ENCODE results near the gene SLC12A6.

Gene SLC12A6

DNA sequence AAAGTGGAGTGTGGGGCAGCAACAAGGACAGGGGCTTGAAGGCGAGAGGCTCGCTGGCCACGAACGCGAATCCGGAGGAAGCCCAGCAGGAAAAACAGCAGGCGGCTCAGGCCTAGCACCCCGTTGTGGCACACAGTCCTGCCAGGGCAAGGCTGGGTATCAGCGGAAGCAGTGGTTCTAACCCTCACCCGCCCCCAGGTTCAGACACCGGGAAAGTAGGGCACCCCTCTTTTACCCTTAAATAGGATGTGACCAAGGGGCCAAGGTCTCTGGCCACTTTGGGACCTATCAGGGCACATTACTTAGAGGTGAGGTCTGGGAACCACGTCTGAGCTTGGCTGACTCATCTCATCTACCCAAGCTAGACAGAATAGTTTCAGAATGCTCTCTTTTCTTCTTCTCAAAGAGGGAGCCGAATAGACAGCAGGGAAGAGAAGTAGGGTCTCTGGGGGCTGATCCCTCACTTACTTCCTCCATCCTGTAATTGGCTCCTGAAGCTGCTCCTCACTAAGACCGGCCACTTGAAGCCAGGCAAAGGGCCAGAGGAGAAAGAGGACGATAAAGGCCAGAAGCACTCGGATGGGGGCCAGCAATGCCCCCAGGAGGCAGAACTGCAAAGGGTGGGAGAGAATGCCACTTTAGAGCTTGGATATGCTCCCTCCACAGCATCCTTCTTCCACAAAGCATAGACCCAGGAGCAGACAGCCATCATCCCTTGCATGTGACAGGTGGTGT is 27.7 kb upstream of the SLC12A6 start:
- no peaks in the 10 kb centered on the region for H3K9me3 Mint-ChIP-seq
- H3K4me1 Mint-ChIP-seq: peaks cover 23% of the 10 kb centered on the region
- TF ChIP-seq, protein P1, sequence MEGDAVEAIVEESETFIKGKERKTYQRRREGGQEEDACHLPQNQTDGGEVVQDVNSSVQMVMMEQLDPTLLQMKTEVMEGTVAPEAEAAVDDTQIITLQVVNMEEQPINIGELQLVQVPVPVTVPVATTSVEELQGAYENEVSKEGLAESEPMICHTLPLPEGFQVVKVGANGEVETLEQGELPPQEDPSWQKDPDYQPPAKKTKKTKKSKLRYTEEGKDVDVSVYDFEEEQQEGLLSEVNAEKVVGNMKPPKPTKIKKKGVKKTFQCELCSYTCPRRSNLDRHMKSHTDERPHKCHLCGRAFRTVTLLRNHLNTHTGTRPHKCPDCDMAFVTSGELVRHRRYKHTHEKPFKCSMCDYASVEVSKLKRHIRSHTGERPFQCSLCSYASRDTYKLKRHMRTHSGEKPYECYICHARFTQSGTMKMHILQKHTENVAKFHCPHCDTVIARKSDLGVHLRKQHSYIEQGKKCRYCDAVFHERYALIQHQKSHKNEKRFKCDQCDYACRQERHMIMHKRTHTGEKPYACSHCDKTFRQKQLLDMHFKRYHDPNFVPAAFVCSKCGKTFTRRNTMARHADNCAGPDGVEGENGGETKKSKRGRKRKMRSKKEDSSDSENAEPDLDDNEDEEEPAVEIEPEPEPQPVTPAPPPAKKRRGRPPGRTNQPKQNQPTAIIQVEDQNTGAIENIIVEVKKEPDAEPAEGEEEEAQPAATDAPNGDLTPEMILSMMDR (IDR thresholded peaks at IDR 0.05; ENCODE audit: unreplicated experiment in 3 of 3): no peak
- peak overlapping the region; percentile 87 to 97 (median 97) for H3K4me3 Mint-ChIP-seq
- H3K27me3 Mint-ChIP-seq (ENCODE audit: low read depth): no peaks in the 10 kb centered on the region
- peaks cover 22% of the 10 kb centered on the region for H3K36me3 Mint-ChIP-seq (ENCODE audit: low read depth)
- H3K27ac Mint-ChIP-seq: peak overlapping the region; percentile 73 to 93 (median 89)

DNA sequence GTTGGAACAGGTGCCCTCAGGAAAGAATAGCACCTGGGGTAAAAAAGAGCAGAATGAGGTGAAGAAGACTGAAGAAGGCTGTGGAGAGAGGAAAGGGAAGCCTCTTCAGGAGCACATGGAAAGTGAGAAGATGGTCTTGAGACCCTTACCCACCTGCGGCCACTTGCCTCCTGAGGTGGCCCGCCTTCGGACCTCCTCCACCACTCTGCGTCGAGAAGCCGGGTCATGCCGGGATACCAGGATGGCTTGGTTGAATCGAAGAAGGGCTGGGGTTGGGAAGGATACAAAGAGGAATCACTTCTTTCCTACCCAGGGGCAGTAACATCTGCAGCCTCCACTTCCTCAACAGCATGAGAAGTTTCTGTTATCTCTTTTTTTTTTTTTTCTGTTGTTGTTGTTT is 26.5 kb upstream of the SLC12A6 start:
- peaks cover 16% of the 10 kb centered on the region for H3K4me1 Mint-ChIP-seq

DNA sequence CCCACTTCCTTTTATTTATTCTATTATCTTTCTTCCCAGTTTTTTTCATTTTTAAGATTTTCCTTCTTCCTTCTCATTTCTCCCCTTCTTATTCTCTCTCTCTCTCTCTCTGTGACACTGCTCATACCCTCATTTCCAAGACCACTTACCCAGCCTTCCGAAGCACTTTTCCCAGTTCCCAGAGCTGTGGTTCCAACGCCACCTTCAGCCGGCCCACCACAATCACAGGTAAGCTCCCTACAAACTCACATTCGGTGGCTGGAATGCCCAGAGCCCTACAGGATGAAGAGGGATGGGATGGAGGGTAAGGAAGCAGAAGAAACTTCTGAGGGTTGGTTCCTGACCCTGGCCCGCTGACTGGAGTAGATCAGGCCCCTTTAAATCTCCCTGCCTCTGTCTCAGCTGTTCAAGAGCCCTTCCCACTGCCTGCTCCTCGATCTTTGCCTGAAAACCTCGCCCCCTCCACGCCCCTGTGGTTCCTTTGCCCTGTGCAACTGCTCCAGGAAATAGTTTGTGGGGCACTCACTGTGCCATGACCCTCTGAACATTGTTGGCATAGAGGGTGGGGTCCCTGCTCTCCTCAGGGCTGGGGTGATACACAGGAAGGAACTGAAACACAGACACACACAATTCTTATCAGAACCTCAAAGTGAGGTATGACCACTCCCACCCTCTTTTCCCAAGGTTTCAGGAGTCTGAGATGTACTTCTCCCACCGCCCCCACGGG is 24.6 kb upstream of the SLC12A6 start:
- Mint-ChIP-seq H3K4me3 (no peak overlapping the region), H3K9me3 (no peaks in the 10 kb centered on the region), H3K36me3 (ENCODE audit: low read depth) (peaks cover 45% of the 10 kb centered on the region), H3K27ac (no peak overlapping the region), H3K27me3 (ENCODE audit: low read depth) (no peaks in the 10 kb centered on the region), H3K4me1 (peaks cover 9% of the 10 kb centered on the region)
- TF ChIP-seq, protein P1 (IDR thresholded peaks at IDR 0.05; ENCODE audit: unreplicated experiment in 3 of 3): no peak

More for the DNA sequence above, 26.5 kb upstream of the SLC12A6 start:
- TF ChIP-seq, protein P1 (IDR thresholded peaks at IDR 0.05; ENCODE audit: unreplicated experiment in 3 of 3): no peak
- no peaks in the 10 kb centered on the region for H3K9me3 Mint-ChIP-seq
- peak overlapping the region in 1 of 3 experiments; percentile 8 for H3K4me3 Mint-ChIP-seq
- H3K27ac Mint-ChIP-seq: no peak overlapping the region
- H3K36me3 Mint-ChIP-seq (ENCODE audit: low read depth): peaks cover 32% of the 10 kb centered on the region
- H3K27me3 Mint-ChIP-seq (ENCODE audit: low read depth): no peaks in the 10 kb centered on the region

- TF ChIP-seq, protein P1 (IDR thresholded peaks at IDR 0.05; ENCODE audit: unreplicated experiment in 3 of 3): no peak
- Mint-ChIP-seq H3K4me3 (no peak overlapping the region), H3K27ac (no peak overlapping the region), H3K4me1 (peaks cover 9% of the 10 kb centered on the region), H3K9me3 (no peaks in the 10 kb centered on the region), H3K36me3 (ENCODE audit: low read depth) (peaks cover 47% of the 10 kb centered on the region), H3K27me3 (ENCODE audit: low read depth) (no peaks in the 10 kb centered on the region)
Observed at GRCh38 chr15:34361278-34361677, 23.7 kb upstream of the SLC12A6 start.

DNA sequence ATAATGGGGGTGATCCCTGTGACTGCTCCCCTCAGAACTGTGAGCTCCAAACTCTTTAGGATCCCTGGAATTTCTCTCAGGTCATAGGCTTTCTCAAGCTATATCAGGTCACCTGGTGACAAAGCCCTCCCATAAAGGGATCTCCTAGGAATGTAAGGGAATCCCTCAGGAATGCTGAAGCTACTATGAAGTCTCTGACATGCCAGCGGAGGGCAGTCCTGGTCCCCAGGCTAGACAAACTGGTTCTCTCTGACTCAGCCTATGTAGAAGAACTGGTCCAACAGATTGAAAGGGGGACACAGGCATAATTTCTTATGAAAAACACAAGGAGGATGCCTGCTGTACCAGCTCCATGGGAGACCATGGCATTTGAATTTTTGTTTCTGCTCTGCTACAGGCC is 22.7 kb upstream of the SLC12A6 start:
- Mint-ChIP-seq H3K36me3 (ENCODE audit: low read depth) (peaks cover 51% of the 10 kb centered on the region), H3K27ac (no peak overlapping the region), H3K9me3 (no peaks in the 10 kb centered on the region), H3K27me3 (ENCODE audit: low read depth) (no peaks in the 10 kb centered on the region), H3K4me3 (no peak overlapping the region), H3K4me1 (peaks cover under 1% of the 10 kb centered on the region)
- TF ChIP-seq, protein P1 (IDR thresholded peaks at IDR 0.05; ENCODE audit: unreplicated experiment in 3 of 3): no peak
